Liver (tissue), 3 donors: ENCODE results near the gene ATP6V1D.

Source experiments
- CTCF ChIP-seq: fragments of 150-350 bp; IDR thresholded peaks from 2 replicates; pipeline ENCODE4 v1.5.1; 2017; ENCODE audit warnings: improper control_type of control experiment, low read depth, low read length; ENCODE audit not compliant: missing input control
- JUND ChIP-seq, 2 donors: IDR thresholded peaks; 2 replicates each; pipeline ENCODE4 v1.6.1; 2016; ENCODE audit warnings: antibody characterized with exemption in 2 of 2
- NR2F2 ChIP-seq: IDR thresholded peaks from 2 replicates; pipeline ENCODE4 v1.6.1; 2016; ENCODE audit warnings: antibody characterized with exemption
- RAD21 ChIP-seq, 2 donors: IDR thresholded peaks; 2 replicates each; pipeline ENCODE4 v1.6.1; 2016; ENCODE audit warnings: antibody characterized with exemption in 2 of 2, mild to moderate bottlenecking in 2 of 2
- SP1 ChIP-seq: IDR thresholded peaks from 2 replicates; pipeline ENCODE4 v1.6.1; 2018; ENCODE audit warnings: antibody characterized with exemption, mild to moderate bottlenecking
- TAF1 ChIP-seq: conservative IDR thresholded peaks from 2 replicates; pipeline ENCODE4 v1.6.1; 2016; ENCODE audit warnings: antibody characterized with exemption, mild to moderate bottlenecking
- YY1 ChIP-seq: IDR thresholded peaks from 2 replicates; pipeline ENCODE4 v1.6.1; 2016; ENCODE audit warnings: antibody characterized with exemption, mild to moderate bottlenecking
- ZBTB33 ChIP-seq: IDR thresholded peaks from 2 replicates; pipeline ENCODE4 v1.6.1; 2016; ENCODE audit warnings: antibody characterized with exemption
- TF ChIP-seq, protein P1 (sequence below): IDR thresholded peaks from 2 replicates; pipeline ENCODE4 v1.6.1; 2016; ENCODE audit warnings: antibody characterized with exemption, mild to moderate bottlenecking
- TF ChIP-seq, protein P2 (sequence below): IDR thresholded peaks from 2 replicates; pipeline ENCODE4 v1.6.1; 2016; ENCODE audit warnings: antibody characterized with exemption
- donor health status: healthy.
- donor health status: healthy.

DNA sequence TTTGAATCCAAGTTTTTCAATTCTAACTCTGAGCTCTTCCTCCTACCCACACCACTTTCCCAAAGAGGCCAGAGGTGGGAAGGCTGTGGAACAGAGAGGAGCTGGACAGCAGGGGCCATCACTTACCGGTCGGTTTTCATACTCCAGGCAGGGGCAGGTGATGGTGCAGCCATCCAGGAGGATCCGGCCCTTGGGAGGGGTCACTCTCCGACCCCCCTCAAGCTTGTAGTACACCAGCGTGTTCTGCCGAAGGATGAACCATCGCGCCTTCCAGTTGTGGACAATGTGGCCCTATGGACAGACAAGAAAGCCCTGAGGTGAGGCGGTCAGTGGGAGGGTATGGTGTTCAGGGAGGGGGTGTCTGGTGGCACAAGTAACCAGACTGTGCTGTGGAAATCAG is 37.9 kb upstream of the ATP6V1D start:
- TF ChIP-seq, protein P1, sequence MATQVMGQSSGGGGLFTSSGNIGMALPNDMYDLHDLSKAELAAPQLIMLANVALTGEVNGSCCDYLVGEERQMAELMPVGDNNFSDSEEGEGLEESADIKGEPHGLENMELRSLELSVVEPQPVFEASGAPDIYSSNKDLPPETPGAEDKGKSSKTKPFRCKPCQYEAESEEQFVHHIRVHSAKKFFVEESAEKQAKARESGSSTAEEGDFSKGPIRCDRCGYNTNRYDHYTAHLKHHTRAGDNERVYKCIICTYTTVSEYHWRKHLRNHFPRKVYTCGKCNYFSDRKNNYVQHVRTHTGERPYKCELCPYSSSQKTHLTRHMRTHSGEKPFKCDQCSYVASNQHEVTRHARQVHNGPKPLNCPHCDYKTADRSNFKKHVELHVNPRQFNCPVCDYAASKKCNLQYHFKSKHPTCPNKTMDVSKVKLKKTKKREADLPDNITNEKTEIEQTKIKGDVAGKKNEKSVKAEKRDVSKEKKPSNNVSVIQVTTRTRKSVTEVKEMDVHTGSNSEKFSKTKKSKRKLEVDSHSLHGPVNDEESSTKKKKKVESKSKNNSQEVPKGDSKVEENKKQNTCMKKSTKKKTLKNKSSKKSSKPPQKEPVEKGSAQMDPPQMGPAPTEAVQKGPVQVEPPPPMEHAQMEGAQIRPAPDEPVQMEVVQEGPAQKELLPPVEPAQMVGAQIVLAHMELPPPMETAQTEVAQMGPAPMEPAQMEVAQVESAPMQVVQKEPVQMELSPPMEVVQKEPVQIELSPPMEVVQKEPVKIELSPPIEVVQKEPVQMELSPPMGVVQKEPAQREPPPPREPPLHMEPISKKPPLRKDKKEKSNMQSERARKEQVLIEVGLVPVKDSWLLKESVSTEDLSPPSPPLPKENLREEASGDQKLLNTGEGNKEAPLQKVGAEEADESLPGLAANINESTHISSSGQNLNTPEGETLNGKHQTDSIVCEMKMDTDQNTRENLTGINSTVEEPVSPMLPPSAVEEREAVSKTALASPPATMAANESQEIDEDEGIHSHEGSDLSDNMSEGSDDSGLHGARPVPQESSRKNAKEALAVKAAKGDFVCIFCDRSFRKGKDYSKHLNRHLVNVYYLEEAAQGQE, result no peak
- TF ChIP-seq YY1, result no peak
- no peak for TF ChIP-seq CTCF
- TF ChIP-seq TAF1, result no peak
- TF ChIP-seq, protein P2, sequence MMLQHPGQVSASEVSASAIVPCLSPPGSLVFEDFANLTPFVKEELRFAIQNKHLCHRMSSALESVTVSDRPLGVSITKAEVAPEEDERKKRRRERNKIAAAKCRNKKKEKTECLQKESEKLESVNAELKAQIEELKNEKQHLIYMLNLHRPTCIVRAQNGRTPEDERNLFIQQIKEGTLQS, result no peak
- no peak for TF ChIP-seq SP1
- TF ChIP-seq NR2F2, result no peak
- no peak for TF ChIP-seq RAD21 (IDR thresholded peaks at IDR 0.05)
- TF ChIP-seq ZBTB33, result no peak
- TF ChIP-seq JUND (IDR thresholded peaks at IDR 0.05), result no peak
